HCT116 (cell line): Measurements from ENCODE around the gene HSPA12A. TPM values are rescaled to one million over a fixed set of nuclear protein-coding genes. Genes with fewer than 3 reads are reported as not detected.

Experiments used
- ATAC-seq: fragments of 200-7000 bp; cut with Tn5 transposase; 2 replicates; pipeline ENCODE4 v1.9.1; 2020; ENCODE audit warnings: mild to moderate bottlenecking, moderate library complexity
- BruUV-seq: library from RNA; stranded (reverse); fragments of 400-500 nt; replicated peaks from 2 replicates; lab custom pipeline; 2021; lab: Mats Ljungman, UMichigan
- CTCF ChIA-PET: fragments of 300-600 bp; sonication (Branson Sonifier 250); formaldehyde crosslinking; loops from one replicate; lab custom pipeline; 2021; ENCODE audit warnings: antibody characterized with exemption; lab: Charles Lee
- POLR2A ChIA-PET: fragments of 300-600, 350-600 bp; sonication (Branson Sonifier 250); formaldehyde crosslinking; loops from one replicate; lab custom pipeline; 2021; ENCODE audit warnings: antibody characterized with exemption; lab: Charles Lee
- RAD21 ChIA-PET, 2 experiments: fragments of 300-600 bp; sonication (Branson Sonifier 250); formaldehyde crosslinking; loops; one replicate each; lab custom pipeline; 2023; ENCODE audit warnings: low total read pairs in 2 of 2; ENCODE audit not compliant: uncharacterized antibody in 2 of 2, unreplicated experiment in 2 of 2, low non-redundant PET in 1 of 2; lab: Charles Lee
- DNase-seq: peaks from one replicate; pipeline ENCODE4 v3.0.0-alpha.2; 2010; ENCODE audit warnings: low read depth, low spot score
- H2AFZ ChIP-seq: fragments of 200-600 bp; shearing (Covaris generic), sonication (generic); 2 replicates; pipeline ENCODE4 v1.6.1; 2017; ENCODE audit warnings: low read depth, mixed run types, mixed read lengths, antibody characterized with exemption, low read length; ENCODE audit not compliant: poor library complexity, severe bottlenecking
- H3K27ac ChIP-seq: 2 replicates; pipeline ENCODE4 v1.5.1; 2012; ENCODE audit warnings: low read depth, low read length
- H3K27me3 ChIP-seq: fragments of 200-600 bp; sonication (generic); 2 replicates; pipeline ENCODE4 v1.6.1; 2016; ENCODE audit warnings: mixed run types, low read length, mixed read lengths; ENCODE audit not compliant: insufficient read depth
- H3K36me3 ChIP-seq, 2 experiments: fragments of 200-500 bp in 1 of 2; fragments of 200-600 bp in 1 of 2; sonication (Bioruptor generic) in 1 of 2; sonication (generic) in 1 of 2; 2 replicates each; pipeline versions ENCODE4 v1.5.1 to v1.6.1; 2014 to 2016; ENCODE audit warnings: low read length in 2 of 2, inconsistent platforms in 1 of 2, mixed read lengths in 1 of 2, mixed run types in 1 of 2; ENCODE audit not compliant: insufficient read depth in 2 of 2, control insufficient read depth in 1 of 2
- H3K4me1 ChIP-seq, 2 experiments: fragments of 200-600 bp in 1 of 2; sonication (generic) in 1 of 2; 2 replicates each; pipeline versions ENCODE4 v1.5.1 to v1.6.1; 2012 to 2017; ENCODE audit warnings: low read length in 2 of 2, inconsistent platforms in 1 of 2, mild to moderate bottlenecking in 1 of 2, mixed read lengths in 1 of 2, mixed run types in 1 of 2, moderate library complexity in 1 of 2; ENCODE audit not compliant: insufficient read depth in 2 of 2, control insufficient read depth in 1 of 2
- H3K4me2 ChIP-seq: fragments of 200-600 bp; sonication (generic); 2 replicates; pipeline ENCODE4 v1.6.1; 2017; ENCODE audit warnings: mixed run types, low read length, mixed read lengths
- H3K4me3 ChIP-seq, 2 experiments: fragments of 200-600 bp in 1 of 2; sonication (generic) in 1 of 2; replicated peaks in 1 of 2; 2 replicates each; pipeline ENCODE4 v1.5.1; 2011 to 2016; ENCODE audit warnings: low read length in 2 of 2, control low read depth in 1 of 2, low read depth in 1 of 2, mild to moderate bottlenecking in 1 of 2, mixed read lengths in 1 of 2, mixed run types in 1 of 2
- H3K79me2 ChIP-seq: fragments of 200-600 bp; sonication (generic); 2 replicates; pipeline ENCODE4 v1.6.1; 2017; ENCODE audit warnings: mild to moderate bottlenecking, mixed run types, low read length, moderate library complexity, mixed read lengths; ENCODE audit not compliant: insufficient read depth
- H3K9ac ChIP-seq: fragments of 200-600 bp; sonication (generic); 2 replicates; pipeline ENCODE4 v1.6.1; 2016; ENCODE audit warnings: low read length, mixed read lengths
- H3K9me2 ChIP-seq: fragments of 200-600 bp; sonication (generic), shearing (Covaris generic); 2 replicates; pipeline ENCODE4 v1.6.1; 2017; ENCODE audit warnings: mixed run types, mild to moderate bottlenecking, moderate library complexity; ENCODE audit not compliant: insufficient read depth
- H3K9me3 ChIP-seq, 2 experiments: fragments of 200-500 bp in 1 of 2; fragments of 200-600 bp in 1 of 2; sonication (Bioruptor generic) in 1 of 2; sonication (generic) in 1 of 2; 2 replicates each; pipeline ENCODE4 v1.6.1; 2014 to 2017; ENCODE audit warnings: low read length in 2 of 2, mixed read lengths in 2 of 2, inconsistent platforms in 1 of 2, low read depth in 1 of 2, mild to moderate bottlenecking in 1 of 2, mixed run types in 1 of 2, moderate library complexity in 1 of 2; ENCODE audit not compliant: control insufficient read depth in 1 of 2, insufficient read depth in 1 of 2
- H4K20me1 ChIP-seq: fragments of 200-600 bp; sonication (generic), shearing (Covaris generic); 2 replicates; pipeline ENCODE4 v1.6.1; 2017; ENCODE audit warnings: mixed run types, mild to moderate bottlenecking, moderate library complexity; ENCODE audit not compliant: insufficient read depth
- EGR1 ChIP-seq: IDR thresholded peaks from 2 replicates; pipeline ENCODE4 v1.6.1; 2012; ENCODE audit warnings: low read depth
- EZH2phosphoT487 ChIP-seq: fragments of 200-600 bp; IDR thresholded peaks from 2 replicates; pipeline ENCODE4 v1.6.1; 2018; ENCODE audit warnings: antibody characterized with exemption, borderline replicate concordance
- FOSL1 ChIP-seq: IDR thresholded peaks from 2 replicates; pipeline ENCODE4 v1.6.1; 2012; ENCODE audit warnings: low read depth
- POLR2AphosphoS5 ChIP-seq: IDR thresholded peaks from 2 replicates; pipeline ENCODE4 v1.6.1; 2011; ENCODE audit warnings: mild to moderate bottlenecking, low read depth, low read length, moderate library complexity
- SIN3A ChIP-seq: IDR thresholded peaks from 2 replicates; pipeline ENCODE4 v1.6.1; 2012; ENCODE audit warnings: low read depth
- TCF7L2 ChIP-seq: IDR thresholded peaks from 2 replicates; pipeline ENCODE4 v1.7.0; 2011; ENCODE audit warnings: borderline replicate concordance, inconsistent platforms; ENCODE audit not compliant: insufficient read depth, insufficient read length; ENCODE audit errors: extremely low read depth
- ZFX ChIP-seq: fragments of 450-650 bp; IDR thresholded peaks from 2 replicates; pipeline ENCODE4 v1.6.1; 2017
- ZNF274 ChIP-seq: fragments of 200-500 bp; sonication (Bioruptor generic); IDR thresholded peaks from 2 replicates; pipeline ENCODE4 v1.6.1; 2014; ENCODE audit warnings: mild to moderate bottlenecking, low read depth, low read length, inconsistent platforms
- intact Hi-C: fragments of 100-400 bp; cut with micrococcal nuclease; formaldehyde crosslinking; loops from 2 replicates; pipeline ENCODE4 v1.10.0; 2022
- total RNA-seq: library from RNA; stranded (reverse); gene quantifications from one replicate; pipeline ENCODE4 v1.2.1, GENCODE V29; 2021; ENCODE audit not compliant: unreplicated experiment
- TF ChIP-seq, protein P1 (sequence below): IDR thresholded peaks from 2 replicates; pipeline ENCODE4 v1.6.1; 2012

The HSPA12A gene
- total RNA-seq, 1 experiment from 2014 or later = 19.8 TPM

DNA sequence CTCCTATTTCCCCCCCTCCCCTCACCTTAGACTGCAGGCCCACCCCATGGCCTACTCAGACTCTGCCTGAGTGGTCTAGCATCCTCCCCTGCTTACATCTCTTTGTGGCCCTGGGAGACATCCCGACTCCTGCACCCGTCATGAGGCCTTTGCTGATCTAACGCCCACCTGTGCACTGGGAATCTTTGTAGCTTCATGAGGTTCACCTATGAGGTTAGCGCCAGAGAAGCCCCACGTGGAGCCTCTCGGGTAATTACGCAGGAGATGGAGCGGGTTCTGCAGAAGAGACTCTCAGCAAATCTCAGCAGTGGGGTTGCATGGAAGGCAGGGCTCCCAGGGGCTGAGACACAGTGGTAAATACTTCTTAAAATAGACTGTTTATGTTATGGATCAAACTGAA, 43.5 kb upstream of the HSPA12A start:
- no peaks in the 10 kb centered on the region for H3K9me3 ChIP-seq
- H3K27ac ChIP-seq = no peak overlapping the region
- no peak for TF ChIP-seq SIN3A
- no peak for TF ChIP-seq EGR1
- RAD21 ChIA-PET = no interaction called here
- intact Hi-C loops = no loop called here
- H2AFZ ChIP-seq = no peak overlapping the region
- POLR2A ChIA-PET = no interaction called here
- H3K27me3 ChIP-seq = no peaks in the 10 kb centered on the region
- H3K9me2 ChIP-seq = no peaks in the 10 kb centered on the region
- no peaks in the 10 kb centered on the region for H3K79me2 ChIP-seq
- H3K9ac ChIP-seq = no peak overlapping the region
- CTCF ChIA-PET = interaction anchor here (4.0 to 25.9 kb wide), 2 partner anchors 10 to 386 kb away, joined by 48 to 629 read pairs; no protein-coding TSS in a partner anchor
- no peak overlapping the region for H3K4me2 ChIP-seq
- H3K36me3 ChIP-seq = no peaks in the 10 kb centered on the region
- DNase-seq (no peak), ATAC-seq (no peak)
- BruUV-seq = no TSS peak
- H4K20me1 ChIP-seq = no peaks in the 10 kb centered on the region
- peaks cover 5 to 26% of the 10 kb centered on the region in 2 experiments; a peak in 3 of 4 replicates for H3K4me1 ChIP-seq
- no peak overlapping the region for H3K4me3 ChIP-seq

- H3K4me2 ChIP-seq = no peak overlapping the region
- H3K9me2 ChIP-seq = no peaks in the 10 kb centered on the region
- H3K27ac ChIP-seq = no peak overlapping the region
- ATAC-seq (no peak), DNase-seq (no peak)
- H3K9ac ChIP-seq = no peak overlapping the region
- no peaks in the 10 kb centered on the region for H4K20me1 ChIP-seq
- H3K4me1 ChIP-seq = peaks cover 5 to 29% of the 10 kb centered on the region in 2 experiments; a peak in 3 of 4 replicates
- no peak overlapping the region for H2AFZ ChIP-seq
- CTCF ChIA-PET = interaction anchor here (1.0 kb wide), 1 partner anchor 389 kb away, joined by 3 read pairs; no protein-coding TSS in a partner anchor
- BruUV-seq = no TSS peak
- H3K79me2 ChIP-seq = no peaks in the 10 kb centered on the region
- no peaks in the 10 kb centered on the region for H3K27me3 ChIP-seq
- H3K36me3 ChIP-seq = no peaks in the 10 kb centered on the region
- TF ChIP-seq POLR2AphosphoS5 (no peak), ZFX (no peak), EGR1 (no peak), FOSL1 (no peak), EZH2phosphoT487 (no peak), ZNF274 (no peak), TCF7L2 (no peak)
- TF ChIP-seq, protein P1, sequence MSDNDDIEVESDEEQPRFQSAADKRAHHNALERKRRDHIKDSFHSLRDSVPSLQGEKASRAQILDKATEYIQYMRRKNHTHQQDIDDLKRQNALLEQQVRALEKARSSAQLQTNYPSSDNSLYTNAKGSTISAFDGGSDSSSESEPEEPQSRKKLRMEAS = no peak
- POLR2A ChIA-PET = no interaction called here
- intact Hi-C loops = no loop called here
- RAD21 ChIA-PET = interaction anchor here in 1 of 2 experiments (0.6 kb wide), 1 partner anchor 114 kb away, joined by 3 read pairs; no protein-coding TSS in a partner anchor
- H3K9me3 ChIP-seq = no peaks in the 10 kb centered on the region
- H3K4me3 ChIP-seq = no peak overlapping the region
Measured at GRCh38 chr10:116785282-116785681, 42.9 kb upstream of the HSPA12A start.
